ENCODE data around the gene GSK3B. TPM values are rescaled to one million over a fixed set of nuclear protein-coding genes. Genes with fewer than 3 reads are reported as not detected.
"Not testable (repeated sequence)": the region's sequence is repeated elsewhere in the genome, so short reads cannot be mapped to it uniquely, and the experiment has no call there.

GSK3B gene
- total and polyA plus RNA-seq, 2 experiments from 2014 or later: 18.1 to 48.8 TPM

DNA sequence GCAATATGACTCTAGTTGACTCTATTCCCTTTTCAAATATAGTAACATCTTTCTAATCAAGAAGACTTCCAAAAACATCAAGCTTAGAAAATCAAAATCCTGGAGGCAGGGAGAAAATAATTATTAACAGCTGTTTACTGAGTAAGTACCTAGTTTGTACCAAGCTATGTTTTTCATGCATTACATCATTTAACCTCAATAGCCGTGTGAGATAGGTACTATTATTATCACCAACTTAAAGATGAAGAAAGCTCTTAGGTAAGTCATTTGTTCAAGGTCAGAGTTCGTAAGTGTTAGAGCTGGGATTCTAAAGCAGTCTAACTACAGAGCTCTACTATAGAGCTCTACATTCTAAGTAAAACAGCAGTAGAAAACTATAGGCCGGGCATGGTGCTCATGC lies 41.6 kb downstream of the GSK3B start:
- H3K9me2 ChIP-seq (replicated peaks; ENCODE audit: insufficient read depth): no peaks in the 10 kb centered on the region
- DNase-seq (ENCODE audit: low spot score): no peak
- peaks cover 100% of the 10 kb centered on the region for H3K79me2 ChIP-seq
- no peak overlapping the region for H3K27ac ChIP-seq
- H4K20me1 ChIP-seq (ENCODE audit: insufficient read depth, poor library complexity, severe bottlenecking): peaks cover 90% of the 10 kb centered on the region
- WGBS (ENCODE audit: low lambda C conversion rate, missing lambda C conversion rate): 84% methylated on average over 3 of the region's 3 CpGs
- TF ChIP-seq, protein P1, sequence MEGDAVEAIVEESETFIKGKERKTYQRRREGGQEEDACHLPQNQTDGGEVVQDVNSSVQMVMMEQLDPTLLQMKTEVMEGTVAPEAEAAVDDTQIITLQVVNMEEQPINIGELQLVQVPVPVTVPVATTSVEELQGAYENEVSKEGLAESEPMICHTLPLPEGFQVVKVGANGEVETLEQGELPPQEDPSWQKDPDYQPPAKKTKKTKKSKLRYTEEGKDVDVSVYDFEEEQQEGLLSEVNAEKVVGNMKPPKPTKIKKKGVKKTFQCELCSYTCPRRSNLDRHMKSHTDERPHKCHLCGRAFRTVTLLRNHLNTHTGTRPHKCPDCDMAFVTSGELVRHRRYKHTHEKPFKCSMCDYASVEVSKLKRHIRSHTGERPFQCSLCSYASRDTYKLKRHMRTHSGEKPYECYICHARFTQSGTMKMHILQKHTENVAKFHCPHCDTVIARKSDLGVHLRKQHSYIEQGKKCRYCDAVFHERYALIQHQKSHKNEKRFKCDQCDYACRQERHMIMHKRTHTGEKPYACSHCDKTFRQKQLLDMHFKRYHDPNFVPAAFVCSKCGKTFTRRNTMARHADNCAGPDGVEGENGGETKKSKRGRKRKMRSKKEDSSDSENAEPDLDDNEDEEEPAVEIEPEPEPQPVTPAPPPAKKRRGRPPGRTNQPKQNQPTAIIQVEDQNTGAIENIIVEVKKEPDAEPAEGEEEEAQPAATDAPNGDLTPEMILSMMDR (IDR thresholded peaks at IDR 0.05; ENCODE audit: poor library complexity): no peak
- TF ChIP-seq EZH2phosphoT487 (IDR thresholded peaks at IDR 0.05; ENCODE audit: low read depth, severe bottlenecking, unreplicated experiment) (no peak), EZH2 (IDR thresholded peaks at IDR 0.05; ENCODE audit: borderline replicate concordance) (no peak)
- H3K4me1 ChIP-seq (ENCODE audit: insufficient read depth): peaks cover 7% of the 10 kb centered on the region
- no peak overlapping the region for H2AFZ ChIP-seq
- no peaks in the 10 kb centered on the region for H3K9me3 ChIP-seq (ENCODE audit: low read depth)
- no peak overlapping the region for H3K4me2 ChIP-seq
- H3K4me3 ChIP-seq: no peak overlapping the region
- no peaks in the 10 kb centered on the region for H3K36me3 ChIP-seq (replicated peaks; ENCODE audit: insufficient read depth, low read depth)
- no peaks in the 10 kb centered on the region for H3K27me3 ChIP-seq

DNA sequence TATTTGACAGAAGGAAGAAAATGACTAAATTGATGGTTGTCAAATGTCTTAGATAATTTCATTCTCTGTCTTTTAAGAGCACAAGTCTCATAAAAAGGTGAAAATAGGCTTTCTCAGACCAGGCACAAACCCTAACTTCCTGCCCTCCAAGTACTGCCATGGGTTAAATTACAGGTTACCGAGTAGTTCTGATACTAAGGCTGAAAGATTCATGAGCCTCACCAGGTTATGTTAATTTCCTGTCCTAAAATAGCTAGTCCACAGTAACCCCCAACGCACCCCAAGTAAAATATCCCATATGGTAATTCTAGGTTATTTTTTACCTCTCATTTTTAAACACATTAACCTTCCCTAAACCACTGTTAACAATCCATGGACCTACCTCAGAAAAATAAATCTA lies 42.0 kb downstream of the GSK3B start:
- 58% methylated on average over 2 of the region's 2 CpGs for WGBS (ENCODE audit: low lambda C conversion rate, missing lambda C conversion rate)
- Histone ChIP-seq H3K9me2 (replicated peaks; ENCODE audit: insufficient read depth) (no peaks in the 10 kb centered on the region), H3K4me2 (no peak overlapping the region), H3K4me1 (ENCODE audit: insufficient read depth) (peaks cover 7% of the 10 kb centered on the region), H3K36me3 (replicated peaks; ENCODE audit: insufficient read depth, low read depth) (no peaks in the 10 kb centered on the region), H3K27ac (no peak overlapping the region), H3K79me2 (peaks cover 100% of the 10 kb centered on the region), H2AFZ (no peak overlapping the region), H3K4me3 (no peak overlapping the region), H3K9me3 (ENCODE audit: low read depth) (no peaks in the 10 kb centered on the region), H4K20me1 (ENCODE audit: insufficient read depth, poor library complexity, severe bottlenecking) (peaks cover 90% of the 10 kb centered on the region), H3K27me3 (no peaks in the 10 kb centered on the region)
- DNase-seq (ENCODE audit: low spot score): no peak
- no peak for TF ChIP-seq EZH2phosphoT487 (IDR thresholded peaks at IDR 0.05; ENCODE audit: low read depth, severe bottlenecking, unreplicated experiment)
- TF ChIP-seq, protein P1 (IDR thresholded peaks at IDR 0.05; ENCODE audit: poor library complexity): no peak
- no peak for TF ChIP-seq EZH2 (IDR thresholded peaks at IDR 0.05; ENCODE audit: borderline replicate concordance)

DNA sequence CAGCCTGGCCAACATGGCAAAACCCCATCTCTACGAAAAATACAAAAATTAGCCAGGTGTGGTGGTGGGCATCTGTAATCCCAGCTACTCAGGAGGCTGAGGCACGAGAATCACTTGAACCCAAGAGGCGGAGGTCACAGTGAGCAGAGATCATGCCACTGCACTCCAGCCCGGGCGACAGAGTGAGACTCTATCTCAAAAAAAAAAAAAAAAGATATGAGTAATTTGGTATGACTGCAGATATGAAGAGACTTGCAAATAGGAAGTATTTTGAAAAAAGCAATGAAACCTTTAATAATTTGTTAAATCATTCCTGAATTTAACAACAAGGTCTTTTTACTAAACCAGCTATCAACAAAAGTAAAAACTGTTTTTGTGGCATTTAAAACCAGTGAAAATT lies 42.7 kb downstream of the GSK3B start:
- not testable (repeated sequence) for H3K9me2 ChIP-seq (replicated peaks; ENCODE audit: insufficient read depth); DNase-seq (ENCODE audit: low spot score); H3K4me1 ChIP-seq (ENCODE audit: insufficient read depth); H3K9me3 ChIP-seq (ENCODE audit: low read depth); H2AFZ ChIP-seq; H3K4me3 ChIP-seq; H3K4me2 ChIP-seq; H3K36me3 ChIP-seq (replicated peaks; ENCODE audit: insufficient read depth, low read depth); H3K27ac ChIP-seq; H3K27me3 ChIP-seq
- H3K79me2 ChIP-seq: peaks cover 100% of the 10 kb centered on the region
- H4K20me1 ChIP-seq (ENCODE audit: insufficient read depth, poor library complexity, severe bottlenecking): peaks cover 90% of the 10 kb centered on the region
- WGBS (ENCODE audit: low lambda C conversion rate, missing lambda C conversion rate): 81% methylated on average over 5 of the region's 5 CpGs

DNA sequence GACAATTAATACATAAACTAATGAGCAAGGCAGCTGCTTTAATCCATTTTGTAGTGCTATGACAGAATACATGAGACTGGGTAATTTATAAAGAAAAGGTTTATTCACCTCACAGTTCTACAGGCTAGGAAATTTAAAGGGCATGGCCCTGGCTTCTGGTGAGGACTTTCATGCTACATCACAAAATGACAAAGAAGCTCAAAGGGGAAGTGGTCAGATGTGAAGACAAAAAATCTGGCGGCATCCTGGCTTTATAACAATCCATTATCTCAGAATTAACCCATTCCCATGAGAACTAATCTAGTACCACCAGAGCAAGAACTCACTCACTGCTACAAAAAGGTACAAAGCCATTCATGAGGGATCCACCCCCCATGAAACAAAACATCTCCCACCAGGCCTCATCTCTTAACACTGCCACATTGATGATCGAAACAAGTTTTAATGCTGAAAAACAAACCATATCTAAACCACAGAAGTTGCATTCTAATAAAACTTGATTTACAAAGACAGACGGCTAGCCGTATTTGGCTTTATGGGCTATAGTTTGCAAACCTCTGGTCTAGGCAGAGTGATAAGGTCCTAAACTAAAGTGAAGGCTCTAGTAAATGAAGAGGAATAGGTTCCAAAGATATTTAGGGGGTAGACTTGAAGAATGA lies 44.2 kb downstream of the GSK3B start:
- Histone ChIP-seq H3K9me2 (replicated peaks; ENCODE audit: insufficient read depth) (no peaks in the 10 kb centered on the region), H3K27ac (no peak overlapping the region), H3K36me3 (replicated peaks; ENCODE audit: insufficient read depth, low read depth) (no peaks in the 10 kb centered on the region), H3K79me2 (peaks cover 100% of the 10 kb centered on the region), H3K9me3 (ENCODE audit: low read depth) (no peaks in the 10 kb centered on the region), H3K4me2 (no peak overlapping the region), H2AFZ (no peak overlapping the region), H3K4me1 (ENCODE audit: insufficient read depth) (peaks cover 7% of the 10 kb centered on the region), H3K27me3 (no peaks in the 10 kb centered on the region), H3K4me3 (no peak overlapping the region), H4K20me1 (ENCODE audit: insufficient read depth, poor library complexity, severe bottlenecking) (peaks cover 88% of the 10 kb centered on the region)
- DNase-seq (ENCODE audit: low spot score): no peak
- 83% methylated on average over 4 of the region's 4 CpGs for WGBS (ENCODE audit: low lambda C conversion rate, missing lambda C conversion rate)
- TF ChIP-seq EZH2phosphoT487 (IDR thresholded peaks at IDR 0.05; ENCODE audit: low read depth, severe bottlenecking, unreplicated experiment) (no peak), EZH2 (IDR thresholded peaks at IDR 0.05; ENCODE audit: borderline replicate concordance) (no peak)
- TF ChIP-seq, protein P1 (IDR thresholded peaks at IDR 0.05; ENCODE audit: poor library complexity): no peak

Measured in hepatocyte (in vitro differentiated cells).